GM18907 (cell line): ENCODE results near the gene SLC6A7.

ENCODE experiments used
- ATAC-seq: cut with Tn5 transposase; IDR thresholded peaks from one replicate; pipeline ENCODE4 v1.9.1; 2021; ENCODE audit warnings: mild to moderate bottlenecking, moderate library complexity; ENCODE audit not compliant: unreplicated experiment

Gene SLC6A7

GRCh38 chr5:150257424-150257823 lies 67.6 kb downstream of the SLC6A7 start:
- no peak for ATAC-seq

- no peak for ATAC-seq
These were observed 68.3 kb downstream of the SLC6A7 start for GRCh38 chr5:150258130-150258529.
